Spleen (tissue), 11 donors: ENCODE data around the gene CSTPP1. TPM values are rescaled to one million over a fixed set of nuclear protein-coding genes. Genes with fewer than 3 reads are reported as not detected.

ENCODE experiments used
- DNase-seq: peaks from one replicate; pipeline ENCODE4 v3.0.0-alpha.2; 2020
- H3K27ac ChIP-seq, 8 donors: fragments of 200-600 bp; sonication (generic) in 7 of 8; 1 replicate in 4 of 8; 2 replicates in 4 of 8; pipeline versions ENCODE4 v1.5.0 to v1.8.0; 2016 to 2021; ENCODE audit warnings: inconsistent platforms in 4 of 8, mild to moderate bottlenecking in 4 of 8, moderate library complexity in 1 of 8
- H3K27me3 ChIP-seq, 7 donors: fragments of 200-600 bp; sonication (generic) in 6 of 7; replicated peaks in 1 of 7; 1 replicate in 4 of 7; 2 replicates in 3 of 7; pipeline versions ENCODE4 v1.5.0 to v1.8.0; 2016 to 2021; ENCODE audit warnings: inconsistent platforms in 3 of 7, mild to moderate bottlenecking in 1 of 7
- H3K36me3 ChIP-seq, 6 donors: fragments of 200-600 bp; sonication (generic) in 5 of 6; 1 replicate in 4 of 6; 2 replicates in 2 of 6; pipeline versions ENCODE4 v1.5.0 to v1.8.0; 2016 to 2021; ENCODE audit warnings: inconsistent platforms in 2 of 6
- H3K4me1 ChIP-seq, 6 donors: fragments of 200-600 bp; sonication (generic) in 5 of 6; 1 replicate in 3 of 6; 2 replicates in 3 of 6; pipeline versions ENCODE4 v1.5.0 to v1.8.0; 2016 to 2021; ENCODE audit warnings: inconsistent platforms in 3 of 6
- H3K4me3 ChIP-seq, 8 donors: fragments of 200-600 bp; sonication (generic) in 7 of 8; 1 replicate in 4 of 8; 2 replicates in 4 of 8; pipeline versions ENCODE4 v1.5.0 to v1.8.0; 2016 to 2021; ENCODE audit warnings: inconsistent platforms in 4 of 8, mild to moderate bottlenecking in 4 of 8, moderate library complexity in 2 of 8
- H3K9me3 ChIP-seq, 8 donors: fragments of 200-600 bp; sonication (generic) in 7 of 8; 1 replicate in 4 of 8; 2 replicates in 4 of 8; pipeline versions ENCODE4 v1.5.0 to v1.8.0; 2016 to 2021; ENCODE audit warnings: inconsistent platforms in 4 of 8
- CTCF ChIP-seq, 11 experiments: fragments of 200-600 bp in 7 of 11; fragments of 450-650 bp in 4 of 11; sonication (generic) in 4 of 11; IDR thresholded peaks in 8 of 11; conservative IDR thresholded peaks in 3 of 11; 1 replicate in 7 of 11; 2 replicates in 4 of 11; pipeline versions ENCODE4 v1.4.0 to v1.8.0; 2016 to 2021; ENCODE audit warnings: antibody characterized with exemption in 11 of 11, inconsistent platforms in 4 of 11, mild to moderate bottlenecking in 1 of 11
- POLR2A ChIP-seq, 3 donors: fragments of 450-650 bp; IDR thresholded peaks; one replicate each; pipeline ENCODE4 v1.5.1; 2017; ENCODE audit warnings: antibody characterized with exemption in 3 of 3, mild to moderate bottlenecking in 1 of 3
- POLR2AphosphoS5 ChIP-seq, 3 donors: sonication (generic); formaldehyde crosslinking; IDR thresholded peaks; one replicate each; pipeline ENCODE4 v1.5.1; 2017; ENCODE audit warnings: antibody characterized with exemption in 3 of 3
- WGBS, 5 donors: extraction: QIAGEN DNeasy Blood & Tissue Kit in 3 of 5; methylation state at CpG; one replicate each; pipeline versions ENCODE4 v1.1.5 to v1.1.7; 2013 to 2018; 5-methylcytosine and 5-hydroxymethylcytosine counted together
- intact Hi-C: fragments of 100-400 bp; cut with DNase I; formaldehyde crosslinking; loops from one replicate; pipeline ENCODE4 v1.15.0; 2023; ENCODE audit warnings: low total_unique reads
- polyA plus RNA-seq, 3 donors: library from polyadenylated mRNA; stranded (reverse); fragments of 200-250 nt; gene quantifications; one replicate each; pipeline ENCODE4 v1.2.1, GENCODE V29; 2013
- total RNA-seq, 7 donors: library from RNA; depleted of rRNA in 3 of 7; stranded (reverse); fragments of >200 nt in 3 of 7; fragmentation: NEBNext Ultra II Directional in 4 of 7; extraction: Animal tissue kit (Norgen Biotek cat#: 25700) in 4 of 7; gene quantifications; one replicate each; pipeline versions ENCODE4 v1.1.0 to v1.2.1, GENCODE V29; 2016 to 2021
- donor health status: healthy with polysubstance abuse.
- donor health status: DM: no; HTN: no; CAD: no; lungs with moderate emphysema.
- donor health status: DM: no; HTN: no; CAD: no.
- donor health status: Bipolar disorder and iron deficiency.
- donor health status: healthy.
- donor health status: DM: no; HTN: no; CAD: no.
- donor health status: DM: yes; HTN: yes; CAD: no.

Gene CSTPP1
- total and polyA plus RNA-seq, 10 donors: 8.6 to 23.0 (median 14.4) TPM

GRCh38 chr11:46914910-46915309 lies 21.7 kb upstream of the CSTPP1 start:
- TF ChIP-seq CTCF (IDR thresholded peaks at IDR 0.05 in 8 of 11, conservative IDR thresholded peaks at IDR 0.05 in 3 of 11) (no peak), POLR2AphosphoS5 (IDR thresholded peaks at IDR 0.05) (peak in 1 of 3 donors; percentile 18), POLR2A (IDR thresholded peaks at IDR 0.05) (no peak)
- H3K27ac ChIP-seq: peak overlapping the region in 3 of 8 donors; percentile 25 to 27 (median 25)

GRCh38 chr11:46916286-46917108 lies 20.1 kb upstream of the CSTPP1 start:
- intact Hi-C loops: no loop called here
- 6 to 10% (median 7%) methylated on average over 24 of the region's 24 CpGs for WGBS, 5 donors
- H3K4me3 ChIP-seq: peak overlapping the region; percentile 55 to 84 (median 62)
- H3K9me3 ChIP-seq: no peaks in the 10 kb centered on the region
- peaks cover 10 to 83% (median 61%) of the 10 kb centered on the region in 6 donors for H3K4me1 ChIP-seq
- DNase-seq: no peak
- H3K27ac ChIP-seq: peak overlapping the region in 7 of 8 donors; percentile 35 to 77 (median 63)
- H3K27me3 ChIP-seq: peaks cover 0 to 78% (median 35%) of the 10 kb centered on the region in 7 donors
- H3K36me3 ChIP-seq: no peaks in the 10 kb centered on the region
- TF ChIP-seq POLR2A (IDR thresholded peaks at IDR 0.05) (peak in 1 of 3 donors; percentile 28), POLR2AphosphoS5 (IDR thresholded peaks at IDR 0.05) (peak in 2 of 3 donors; percentile 8 to 74), CTCF (IDR thresholded peaks at IDR 0.05 in 8 of 11, conservative IDR thresholded peaks at IDR 0.05 in 3 of 11) (no peak)

More at GRCh38 chr11:46914910-46915309, 21.7 kb upstream of the CSTPP1 start:
- no peak overlapping the region for H3K4me3 ChIP-seq
- no peaks in the 10 kb centered on the region for H3K9me3 ChIP-seq
- peaks cover 0 to 78% (median 35%) of the 10 kb centered on the region in 7 donors for H3K27me3 ChIP-seq
- H3K36me3 ChIP-seq: no peaks in the 10 kb centered on the region
- intact Hi-C loops: no loop called here
- peaks cover 10 to 80% (median 57%) of the 10 kb centered on the region in 6 donors for H3K4me1 ChIP-seq
- no peak for DNase-seq
- WGBS, 5 donors: 42 to 57% (median 52%) methylated on average over 7 of the region's 7 CpGs

GRCh38 chr11:46917109-46917761 lies 19.3 kb upstream of the CSTPP1 start:
- H3K27me3 ChIP-seq: peaks cover 0 to 76% (median 35%) of the 10 kb centered on the region in 7 donors
- peak overlapping the region in 7 of 8 donors; percentile 35 to 77 (median 63) for H3K27ac ChIP-seq
- peak overlapping the region; percentile 55 to 84 (median 62) for H3K4me3 ChIP-seq
- H3K36me3 ChIP-seq: no peaks in the 10 kb centered on the region
- no peak for DNase-seq
- intact Hi-C loops: no loop called here
- no peak for TF ChIP-seq CTCF (IDR thresholded peaks at IDR 0.05 in 8 of 11, conservative IDR thresholded peaks at IDR 0.05 in 3 of 11)
- no peak for TF ChIP-seq POLR2AphosphoS5 (IDR thresholded peaks at IDR 0.05)
- no peak for TF ChIP-seq POLR2A (IDR thresholded peaks at IDR 0.05)
- H3K4me1 ChIP-seq: peaks cover 10 to 77% (median 60%) of the 10 kb centered on the region in 6 donors
- 0 to 2% (median 1%) methylated on average over 30 to 31 of the region's 31 CpGs for WGBS, 5 donors
- H3K9me3 ChIP-seq: no peaks in the 10 kb centered on the region

GRCh38 chr11:46917762-46918082 lies 18.8 kb upstream of the CSTPP1 start:
- Histone ChIP-seq H3K27me3 (peaks cover 0 to 71% (median 35%) of the 10 kb centered on the region in 7 donors), H3K4me1 (peaks cover 10 to 72% (median 56%) of the 10 kb centered on the region in 6 donors), H3K4me3 (peak overlapping the region; percentile 55 to 84 (median 62)), H3K27ac (peak overlapping the region in 7 of 8 donors; percentile 35 to 77 (median 63)), H3K9me3 (no peaks in the 10 kb centered on the region), H3K36me3 (no peaks in the 10 kb centered on the region)
- no peak for TF ChIP-seq POLR2A (IDR thresholded peaks at IDR 0.05)
- TF ChIP-seq POLR2AphosphoS5 (IDR thresholded peaks at IDR 0.05): no peak
- no peak for TF ChIP-seq CTCF (IDR thresholded peaks at IDR 0.05 in 8 of 11, conservative IDR thresholded peaks at IDR 0.05 in 3 of 11)
- intact Hi-C loops: no loop called here
- 1 to 3% (median 2%) methylated on average over 18 to 22 of the region's 22 CpGs; no CpG with 5 or more reads in 1 of the 5 donors for WGBS, 5 donors
- DNase-seq: no peak
